Measurements from ENCODE around the gene SLC16A3.

The SLC16A3 gene

GRCh38 chr17:82287868-82288801, 59.3 kb downstream of the SLC16A3 start:
- DNase-seq, result no peak

All from CD4-positive, alpha-beta T cell treated with Interleukin-17A for 1 hour (primary cell).